Measurements from ENCODE around the gene OOSP1.

Gene OOSP1

DNA sequence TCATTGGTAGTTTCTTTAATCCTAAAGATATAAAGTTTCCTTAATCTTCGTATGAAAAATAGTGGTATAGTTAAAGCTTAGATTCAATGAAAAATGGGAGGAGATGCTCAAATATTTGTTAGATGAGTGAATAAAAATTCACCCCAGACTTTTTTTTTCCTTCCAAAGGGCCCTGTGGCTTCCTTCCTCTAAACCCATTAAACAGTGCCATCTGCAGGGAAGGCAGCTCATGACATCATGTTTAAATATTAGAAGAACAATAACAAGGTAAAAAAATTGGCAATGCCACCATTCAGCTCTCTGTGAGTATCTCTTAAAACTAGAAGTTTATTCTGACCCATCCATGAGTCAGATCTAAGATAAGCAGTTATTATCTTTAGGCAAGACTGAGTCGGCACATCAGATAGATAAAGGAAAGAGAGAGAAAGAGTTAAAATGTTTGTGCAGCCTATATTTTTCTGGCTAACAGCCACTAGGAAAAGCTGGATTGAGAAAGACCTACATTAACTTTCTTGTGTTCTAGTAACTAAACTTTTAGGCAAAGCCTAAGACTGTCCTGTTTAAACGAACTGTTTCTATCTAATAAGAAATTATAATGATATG, 19.1 kb upstream of the OOSP1 start:
- Histone ChIP-seq H3K27ac (ENCODE audit: low read depth, low read length) (no peak overlapping the region), H3K9ac (ENCODE audit: low read depth in 1 of 2, low read length in 2 of 2) (no peak overlapping the region), H3K27me3 (ENCODE audit: control insufficient read depth in 1 of 2, insufficient read depth in 2 of 2, low read length in 2 of 2) (no peaks in the 10 kb centered on the region), H3K4me1 (ENCODE audit: control insufficient read depth in 1 of 2, insufficient read depth in 2 of 2, low read length in 2 of 2) (no peaks in the 10 kb centered on the region), H3K4me3 (ENCODE audit: low read depth in 1 of 2, low read length in 2 of 2) (no peak overlapping the region), H3K9me3 (ENCODE audit: control insufficient read depth in 1 of 2, low read length in 2 of 2) (peaks cover 23 to 32% of the 10 kb centered on the region in 2 donors), H3K36me3 (ENCODE audit: control insufficient read depth in 1 of 2, insufficient read depth in 2 of 2, low read length in 2 of 2) (no peaks in the 10 kb centered on the region)

DNA sequence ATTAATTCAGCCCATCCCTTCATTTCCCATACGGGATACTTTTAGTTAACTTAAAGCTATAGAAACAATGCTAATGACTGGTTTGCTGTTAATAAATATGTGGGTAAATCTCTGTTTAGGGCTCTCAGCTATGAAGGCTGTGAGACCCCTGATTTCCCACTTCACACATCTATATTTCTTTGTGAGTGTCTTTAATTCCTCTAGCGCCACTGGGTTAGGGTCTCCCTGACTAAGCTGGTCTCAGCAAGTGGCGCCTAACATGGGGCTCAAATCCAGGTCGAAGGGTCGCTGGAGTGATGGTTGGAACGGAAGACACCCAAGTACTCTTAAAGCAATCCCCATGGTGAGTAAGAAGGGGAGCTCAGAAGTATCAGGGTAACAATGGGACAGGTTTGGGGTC, 14.4 kb upstream of the OOSP1 start:
- H3K36me3 ChIP-seq (ENCODE audit: control insufficient read depth in 1 of 2, insufficient read depth in 2 of 2, low read length in 2 of 2), result no peaks in the 10 kb centered on the region

DNA sequence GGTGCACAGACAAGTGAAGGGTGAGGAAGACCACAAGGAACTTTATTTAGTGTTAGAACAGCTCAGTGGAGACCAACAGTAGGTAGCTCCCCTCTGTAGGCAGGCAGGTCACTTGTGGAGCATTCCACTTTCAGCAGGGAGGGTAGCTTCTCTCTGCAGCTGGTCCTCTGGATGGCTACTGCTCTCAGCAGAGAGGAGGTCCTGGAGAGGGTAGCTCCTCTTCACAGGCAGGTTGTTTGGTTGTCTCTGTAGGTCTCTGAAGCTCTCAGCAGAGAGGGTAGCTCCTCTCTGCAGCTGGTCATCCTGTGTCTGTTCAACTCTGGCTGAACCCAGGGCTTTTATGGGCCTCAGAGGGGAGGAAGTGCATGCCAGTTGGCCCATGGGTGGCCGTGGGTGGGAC, 6.5 kb upstream of the OOSP1 start:
- Histone ChIP-seq H3K36me3 (ENCODE audit: control insufficient read depth in 1 of 2, insufficient read depth in 2 of 2, low read length in 2 of 2) (no peaks in the 10 kb centered on the region), H3K4me1 (ENCODE audit: control insufficient read depth in 1 of 2, insufficient read depth in 2 of 2, low read length in 2 of 2) (no peaks in the 10 kb centered on the region), H3K27ac (ENCODE audit: low read depth, low read length) (no peak overlapping the region), H3K4me3 (ENCODE audit: low read depth in 1 of 2, low read length in 2 of 2) (no peak overlapping the region), H3K9ac (ENCODE audit: low read depth in 1 of 2, low read length in 2 of 2) (no peak overlapping the region), H3K9me3 (ENCODE audit: control insufficient read depth in 1 of 2, low read length in 2 of 2) (no peaks in the 10 kb centered on the region), H3K27me3 (ENCODE audit: control insufficient read depth in 1 of 2, insufficient read depth in 2 of 2, low read length in 2 of 2) (no peaks in the 10 kb centered on the region)

More for the DNA sequence above, 14.4 kb upstream of the OOSP1 start:
- no peaks in the 10 kb centered on the region for H3K4me1 ChIP-seq (ENCODE audit: control insufficient read depth in 1 of 2, insufficient read depth in 2 of 2, low read length in 2 of 2)
- no peaks in the 10 kb centered on the region for H3K27me3 ChIP-seq (ENCODE audit: control insufficient read depth in 1 of 2, insufficient read depth in 2 of 2, low read length in 2 of 2)
- H3K9me3 ChIP-seq (ENCODE audit: control insufficient read depth in 1 of 2, low read length in 2 of 2), result peaks cover 28 to 41% of the 10 kb centered on the region in 2 donors
- H3K9ac ChIP-seq (ENCODE audit: low read depth in 1 of 2, low read length in 2 of 2), result no peak overlapping the region
- no peak overlapping the region for H3K4me3 ChIP-seq (ENCODE audit: low read depth in 1 of 2, low read length in 2 of 2)
- no peak overlapping the region for H3K27ac ChIP-seq (ENCODE audit: low read depth, low read length)

DNA sequence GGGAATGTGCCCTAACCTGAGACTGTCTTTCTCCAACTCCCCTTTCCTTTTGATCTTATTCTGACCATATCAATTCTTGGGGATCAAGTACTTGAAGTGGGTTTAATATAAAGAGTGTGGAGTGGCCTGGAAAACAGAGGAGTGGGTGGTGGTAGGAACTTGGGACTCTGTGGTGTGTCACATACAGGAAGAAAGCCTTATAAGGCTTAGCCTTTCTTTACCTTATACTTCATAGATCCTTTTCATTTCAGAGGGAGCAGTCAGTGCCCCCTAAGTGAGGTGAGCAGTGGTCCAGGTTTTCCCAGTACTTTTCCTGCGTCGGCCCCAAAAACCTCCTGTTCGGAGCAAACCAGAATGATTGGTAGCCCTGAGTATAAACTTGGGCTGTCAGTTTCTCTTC, 486 bp downstream of the OOSP1 start:
- no peaks in the 10 kb centered on the region for H3K4me1 ChIP-seq (ENCODE audit: control insufficient read depth in 1 of 2, insufficient read depth in 2 of 2, low read length in 2 of 2)
- no peaks in the 10 kb centered on the region for H3K27me3 ChIP-seq (ENCODE audit: control insufficient read depth in 1 of 2, insufficient read depth in 2 of 2, low read length in 2 of 2)
- H3K9ac ChIP-seq (ENCODE audit: low read depth in 1 of 2, low read length in 2 of 2), result no peak overlapping the region
- H3K27ac ChIP-seq (ENCODE audit: low read depth, low read length), result no peak overlapping the region
- no peaks in the 10 kb centered on the region for H3K36me3 ChIP-seq (ENCODE audit: control insufficient read depth in 1 of 2, insufficient read depth in 2 of 2, low read length in 2 of 2)
- H3K4me3 ChIP-seq (ENCODE audit: low read depth in 1 of 2, low read length in 2 of 2), result no peak overlapping the region
- no peaks in the 10 kb centered on the region for H3K9me3 ChIP-seq (ENCODE audit: control insufficient read depth in 1 of 2, low read length in 2 of 2)

DNA sequence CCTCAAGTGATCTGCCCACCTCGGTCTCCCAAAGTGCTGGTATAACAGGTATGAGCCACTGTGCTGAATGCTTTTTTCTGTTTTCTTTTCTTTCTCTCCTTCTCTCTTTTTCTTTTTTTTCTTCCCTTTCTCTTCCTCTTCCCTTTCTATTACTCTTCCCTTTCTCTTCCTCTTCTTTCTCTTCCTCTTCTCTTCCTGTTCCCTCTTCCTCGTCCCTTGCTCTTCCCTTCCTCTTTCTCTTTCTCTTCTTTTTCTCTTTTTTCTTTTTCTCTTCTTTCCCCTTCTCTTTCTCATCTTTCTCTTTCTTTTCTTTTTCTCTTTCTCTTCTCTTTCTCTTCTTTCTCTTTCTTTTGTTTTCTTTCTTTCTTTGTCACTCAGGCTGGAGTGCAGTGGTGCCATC, 1.2 kb downstream of the OOSP1 start:
- Histone ChIP-seq H3K27me3 (ENCODE audit: control insufficient read depth in 1 of 2, insufficient read depth in 2 of 2, low read length in 2 of 2) (no peaks in the 10 kb centered on the region), H3K27ac (ENCODE audit: low read depth, low read length) (no peak overlapping the region), H3K9ac (ENCODE audit: low read depth in 1 of 2, low read length in 2 of 2) (no peak overlapping the region), H3K4me3 (ENCODE audit: low read depth in 1 of 2, low read length in 2 of 2) (no peak overlapping the region), H3K4me1 (ENCODE audit: control insufficient read depth in 1 of 2, insufficient read depth in 2 of 2, low read length in 2 of 2) (no peaks in the 10 kb centered on the region), H3K9me3 (ENCODE audit: control insufficient read depth in 1 of 2, low read length in 2 of 2) (no peaks in the 10 kb centered on the region), H3K36me3 (ENCODE audit: control insufficient read depth in 1 of 2, insufficient read depth in 2 of 2, low read length in 2 of 2) (no peaks in the 10 kb centered on the region)

DNA sequence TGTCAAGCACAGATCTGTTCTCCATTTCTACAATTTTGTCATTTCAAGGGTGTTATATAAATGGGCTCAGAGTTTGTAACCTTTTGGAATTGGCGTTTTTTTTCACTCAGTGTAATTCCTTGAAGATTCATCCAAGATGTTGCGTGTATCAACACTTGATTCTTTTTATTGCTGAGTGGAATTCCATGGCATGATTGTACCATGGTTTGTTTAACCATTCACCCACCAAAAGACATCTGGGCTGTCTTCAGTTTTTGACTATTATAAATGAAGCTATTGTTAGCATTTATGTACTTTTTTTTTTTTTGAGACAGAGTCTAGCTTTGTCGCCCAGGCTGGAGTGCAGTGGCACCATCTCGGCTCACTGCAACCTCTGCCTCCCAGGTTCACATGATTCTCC, 2.9 kb downstream of the OOSP1 start:
- no peak overlapping the region for H3K4me3 ChIP-seq (ENCODE audit: low read depth in 1 of 2, low read length in 2 of 2)
- H3K4me1 ChIP-seq (ENCODE audit: control insufficient read depth in 1 of 2, insufficient read depth in 2 of 2, low read length in 2 of 2), result no peaks in the 10 kb centered on the region
- no peak overlapping the region for H3K27ac ChIP-seq (ENCODE audit: low read depth, low read length)
- no peaks in the 10 kb centered on the region for H3K9me3 ChIP-seq (ENCODE audit: control insufficient read depth in 1 of 2, low read length in 2 of 2)
- H3K27me3 ChIP-seq (ENCODE audit: control insufficient read depth in 1 of 2, insufficient read depth in 2 of 2, low read length in 2 of 2), result peaks cover 0 to 3% of the 10 kb centered on the region in 2 donors
- H3K36me3 ChIP-seq (ENCODE audit: control insufficient read depth in 1 of 2, insufficient read depth in 2 of 2, low read length in 2 of 2), result no peaks in the 10 kb centered on the region
- H3K9ac ChIP-seq (ENCODE audit: low read depth in 1 of 2, low read length in 2 of 2), result no peak overlapping the region

DNA sequence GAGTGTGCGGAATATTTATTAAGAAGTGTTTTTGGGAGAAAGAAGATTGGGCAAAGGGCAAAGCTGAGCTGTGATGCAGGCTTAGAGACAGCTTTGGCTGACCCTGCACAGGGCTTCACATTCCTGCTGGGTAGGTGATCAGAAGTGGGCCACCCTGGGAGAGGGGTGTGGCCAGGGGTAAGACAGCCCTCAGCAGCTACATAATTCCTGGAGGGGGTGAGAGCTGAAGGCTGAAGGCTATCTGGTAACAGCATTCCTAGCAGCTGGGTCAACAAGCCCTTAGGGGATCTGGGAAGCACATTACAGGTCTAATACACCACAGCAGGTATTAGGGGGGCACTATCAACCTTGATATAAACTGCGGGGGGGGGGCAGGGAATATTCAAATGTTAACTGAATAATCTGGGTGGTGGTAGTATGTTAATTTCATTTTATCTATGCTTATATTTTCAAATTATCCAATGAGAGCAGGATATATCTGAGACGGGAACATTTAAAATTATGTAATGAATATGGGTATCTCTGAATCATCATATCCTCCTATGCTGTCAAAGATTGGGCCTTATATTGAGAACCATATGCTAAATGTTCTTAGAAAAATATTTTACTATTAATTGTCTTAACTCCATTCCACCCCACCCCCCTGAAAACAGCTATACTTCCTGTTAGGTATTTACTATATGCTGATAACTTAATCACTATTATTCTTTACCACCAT, 5.9 kb downstream of the OOSP1 start:
- Histone ChIP-seq H3K9me3 (ENCODE audit: control insufficient read depth in 1 of 2, low read length in 2 of 2) (no peaks in the 10 kb centered on the region), H3K4me1 (ENCODE audit: control insufficient read depth in 1 of 2, insufficient read depth in 2 of 2, low read length in 2 of 2) (no peaks in the 10 kb centered on the region), H3K27ac (ENCODE audit: low read depth, low read length) (no peak overlapping the region), H3K9ac (ENCODE audit: low read depth in 1 of 2, low read length in 2 of 2) (no peak overlapping the region), H3K4me3 (ENCODE audit: low read depth in 1 of 2, low read length in 2 of 2) (no peak overlapping the region), H3K36me3 (ENCODE audit: control insufficient read depth in 1 of 2, insufficient read depth in 2 of 2, low read length in 2 of 2) (no peaks in the 10 kb centered on the region), H3K27me3 (ENCODE audit: control insufficient read depth in 1 of 2, insufficient read depth in 2 of 2, low read length in 2 of 2) (peaks cover 0 to 3% of the 10 kb centered on the region in 2 donors)

DNA sequence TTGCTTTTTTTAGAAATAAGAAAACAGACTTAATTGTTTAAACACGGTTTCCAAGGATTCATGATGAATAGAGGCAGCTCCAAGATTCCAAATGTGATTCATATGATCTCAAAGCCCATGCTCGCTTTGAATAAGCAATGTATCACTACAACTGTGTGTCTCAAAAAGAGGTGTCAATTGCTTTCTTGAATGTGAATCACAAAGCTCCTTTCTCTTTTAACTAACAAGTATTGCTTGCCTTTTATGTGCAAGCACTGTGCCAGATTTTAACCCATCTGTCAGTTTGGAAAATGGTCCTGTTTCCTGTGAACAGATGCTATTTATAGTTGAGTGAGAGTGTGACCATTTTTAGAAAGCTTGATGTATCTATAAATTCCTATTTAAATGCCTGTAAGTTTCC, 6.5 kb downstream of the OOSP1 start:
- H3K9ac ChIP-seq (ENCODE audit: low read depth in 1 of 2, low read length in 2 of 2), result no peak overlapping the region
- H3K27ac ChIP-seq (ENCODE audit: low read depth, low read length), result no peak overlapping the region
- no peaks in the 10 kb centered on the region for H3K36me3 ChIP-seq (ENCODE audit: control insufficient read depth in 1 of 2, insufficient read depth in 2 of 2, low read length in 2 of 2)
- H3K9me3 ChIP-seq (ENCODE audit: control insufficient read depth in 1 of 2, low read length in 2 of 2), result no peaks in the 10 kb centered on the region
- peaks cover 0 to 5% of the 10 kb centered on the region in 2 donors for H3K27me3 ChIP-seq (ENCODE audit: control insufficient read depth in 1 of 2, insufficient read depth in 2 of 2, low read length in 2 of 2)
- H3K4me3 ChIP-seq (ENCODE audit: low read depth in 1 of 2, low read length in 2 of 2), result no peak overlapping the region
- no peaks in the 10 kb centered on the region for H3K4me1 ChIP-seq (ENCODE audit: control insufficient read depth in 1 of 2, insufficient read depth in 2 of 2, low read length in 2 of 2)

DNA sequence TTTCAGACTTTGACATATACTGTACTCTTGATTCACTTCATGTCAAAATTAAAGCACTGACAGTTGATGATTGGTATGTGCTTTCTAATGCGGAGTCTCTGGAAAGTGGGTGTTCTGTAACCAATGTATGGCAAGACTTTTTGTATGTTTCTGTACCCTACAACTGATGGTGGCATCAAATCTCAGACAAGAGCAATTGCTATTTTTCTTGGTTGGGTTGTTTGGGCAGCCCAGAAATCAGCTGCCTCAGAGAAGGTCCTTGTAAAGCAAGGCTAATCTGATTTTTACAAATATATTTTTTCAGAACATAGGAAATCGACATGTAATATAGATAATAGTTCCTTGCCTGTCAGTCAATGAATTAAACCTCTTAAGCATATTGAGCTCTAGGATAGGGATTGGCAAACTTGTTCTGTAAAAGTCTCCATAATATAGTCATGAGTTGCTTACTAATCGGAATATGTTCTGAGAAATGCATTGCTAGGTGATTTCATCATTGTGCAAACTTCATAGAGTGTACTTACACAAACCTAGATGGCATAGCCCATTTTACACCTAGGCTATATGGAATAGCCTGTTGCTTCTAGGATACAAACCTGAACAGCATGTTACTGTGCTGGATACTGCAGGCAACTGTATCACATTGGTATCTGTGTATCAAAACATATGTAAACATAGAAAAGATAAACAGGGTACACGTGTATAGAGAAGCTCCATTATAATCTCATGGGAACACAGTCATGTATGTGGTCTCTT, 15.4 kb downstream of the OOSP1 start:
- H3K4me1 ChIP-seq (ENCODE audit: control insufficient read depth in 1 of 2, insufficient read depth in 2 of 2, low read length in 2 of 2), result no peaks in the 10 kb centered on the region
- no peaks in the 10 kb centered on the region for H3K9me3 ChIP-seq (ENCODE audit: control insufficient read depth in 1 of 2, low read length in 2 of 2)
- H3K27me3 ChIP-seq (ENCODE audit: control insufficient read depth in 1 of 2, insufficient read depth in 2 of 2, low read length in 2 of 2), result peaks cover 0 to 3% of the 10 kb centered on the region in 2 donors
- no peak overlapping the region for H3K27ac ChIP-seq (ENCODE audit: low read depth, low read length)
- no peak overlapping the region for H3K4me3 ChIP-seq (ENCODE audit: low read depth in 1 of 2, low read length in 2 of 2)
- H3K9ac ChIP-seq (ENCODE audit: low read depth in 1 of 2, low read length in 2 of 2), result no peak overlapping the region
- H3K36me3 ChIP-seq (ENCODE audit: control insufficient read depth in 1 of 2, insufficient read depth in 2 of 2, low read length in 2 of 2), result no peaks in the 10 kb centered on the region

DNA sequence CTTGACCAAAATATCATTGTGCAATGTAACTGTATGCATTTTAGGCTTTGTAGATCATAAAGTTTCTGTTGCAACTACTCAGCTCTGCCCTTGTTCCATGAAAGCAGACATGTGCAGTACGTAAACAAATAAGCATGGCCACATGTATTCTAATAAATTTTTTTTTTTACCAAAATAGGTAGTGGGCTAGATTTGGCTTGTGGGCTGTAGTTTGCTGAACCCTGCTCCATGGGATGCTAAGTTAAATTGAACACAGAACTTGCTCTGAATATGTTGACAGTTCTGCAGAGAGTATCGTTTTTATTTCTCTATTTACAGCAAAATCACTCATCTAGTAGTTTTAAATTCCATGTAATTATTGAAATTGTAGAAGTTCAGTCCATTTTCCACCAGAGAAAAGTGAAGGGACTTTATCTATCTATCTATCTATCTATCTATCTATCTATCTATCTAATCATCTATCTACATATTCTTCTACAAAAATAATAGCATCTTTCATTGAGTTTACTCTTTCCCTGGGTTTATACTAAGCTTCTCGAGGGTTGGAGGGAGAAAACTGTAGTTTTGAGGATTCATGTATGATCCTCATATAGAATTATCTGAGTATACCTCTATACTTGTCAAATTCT, 16.1 kb downstream of the OOSP1 start:
- H3K4me1 ChIP-seq (ENCODE audit: control insufficient read depth in 1 of 2, insufficient read depth in 2 of 2, low read length in 2 of 2), result no peaks in the 10 kb centered on the region
- H3K36me3 ChIP-seq (ENCODE audit: control insufficient read depth in 1 of 2, insufficient read depth in 2 of 2, low read length in 2 of 2), result no peaks in the 10 kb centered on the region
- H3K9ac ChIP-seq (ENCODE audit: low read depth in 1 of 2, low read length in 2 of 2), result no peak overlapping the region
- peaks cover 0 to 3% of the 10 kb centered on the region in 2 donors for H3K27me3 ChIP-seq (ENCODE audit: control insufficient read depth in 1 of 2, insufficient read depth in 2 of 2, low read length in 2 of 2)
- no peak overlapping the region for H3K27ac ChIP-seq (ENCODE audit: low read depth, low read length)
- H3K9me3 ChIP-seq (ENCODE audit: control insufficient read depth in 1 of 2, low read length in 2 of 2), result no peaks in the 10 kb centered on the region
- no peak overlapping the region for H3K4me3 ChIP-seq (ENCODE audit: low read depth in 1 of 2, low read length in 2 of 2)
